Uterus (tissue), 4 donors: ENCODE results near the gene PHTF2. TPM values are rescaled to one million over a fixed set of nuclear protein-coding genes. Genes with fewer than 3 reads are reported as not detected.

ENCODE experiments used
- DNase-seq, 2 donors: peaks; one replicate each; pipeline ENCODE4 v3.0.0-alpha.2; 2019 to 2020
- H3K27ac ChIP-seq, 2 donors: fragments of 200-600 bp; sonication (generic); 1 replicate in 1 of 2; 2 replicates in 1 of 2; pipeline ENCODE4 v1.5.1; 2016 to 2018
- H3K27me3 ChIP-seq, 2 donors: fragments of 200-600 bp; sonication (generic); one replicate each; pipeline ENCODE4 v1.5.1; 2018 to 2019; ENCODE audit warnings: control low read depth in 1 of 2
- H3K36me3 ChIP-seq, 2 donors: fragments of 200-600 bp; sonication (generic); one replicate each; pipeline ENCODE4 v1.5.1; 2019; ENCODE audit warnings: control low read depth in 1 of 2
- H3K4me1 ChIP-seq, 2 donors: fragments of 200-600 bp; sonication (generic); one replicate each; pipeline ENCODE4 v1.5.1; 2018 to 2019; ENCODE audit warnings: control low read depth in 1 of 2
- H3K4me3 ChIP-seq, 2 donors: fragments of 200-600 bp; sonication (generic); 1 replicate in 1 of 2; 2 replicates in 1 of 2; pipeline ENCODE4 v1.5.1; 2018 to 2019; ENCODE audit warnings: mild to moderate bottlenecking in 1 of 2
- H3K9me3 ChIP-seq, 2 donors: fragments of 200-600 bp; sonication (generic); one replicate each; pipeline ENCODE4 v1.5.1; 2019; ENCODE audit warnings: control low read depth in 1 of 2
- CTCF ChIP-seq, 4 experiments: fragments of 200-600 bp in 2 of 4; fragments of 450-650 bp in 2 of 4; sonication (generic) in 2 of 4; IDR thresholded peaks; one replicate each; pipeline ENCODE4 v1.5.1; 2016 to 2019; ENCODE audit warnings: antibody characterized with exemption in 4 of 4, mild to moderate bottlenecking in 2 of 4, moderate library complexity in 1 of 4
- POLR2A ChIP-seq, 2 donors: fragments of 450-650 bp; IDR thresholded peaks; one replicate each; pipeline ENCODE4 v1.6.1; 2016; ENCODE audit warnings: antibody characterized with exemption in 2 of 2, mild to moderate bottlenecking in 1 of 2, moderate library complexity in 1 of 2
- intact Hi-C: fragments of 100-400 bp; cut with DNase I; formaldehyde crosslinking; loops from one replicate; pipeline ENCODE4 v1.15.1; 2023; ENCODE audit warnings: low total_unique reads
- total RNA-seq, 4 donors: library from RNA; depleted of rRNA in 3 of 4; stranded (reverse); fragments of >200 nt in 3 of 4; gene quantifications; one replicate each; pipeline versions ENCODE4 v1.1.0 to v1.2.4, GENCODE V29; 2014 to 2023
- donor health status: DM: yes; HTN: yes; CAD: no.

Gene PHTF2
- total RNA-seq, 4 donors from 2014 or later: 6.4 to 54.8 (median 24.7) TPM

GRCh38 chr7:77908664-77909063, 110.1 kb downstream of the PHTF2 start:
- TF ChIP-seq POLR2A (IDR thresholded peaks at IDR 0.05) (no peak), CTCF (IDR thresholded peaks at IDR 0.05) (no peak)
- Histone ChIP-seq H3K9me3 (no peaks in the 10 kb centered on the region), H3K27me3 (no peaks in the 10 kb centered on the region), H3K27ac (no peak overlapping the region), H3K36me3 (no peaks in the 10 kb centered on the region), H3K4me1 (no peaks in the 10 kb centered on the region), H3K4me3 (no peak overlapping the region)
- intact Hi-C loops: no loop called here
- no peak for DNase-seq

GRCh38 chr7:77910124-77910523, 111.6 kb downstream of the PHTF2 start:
- intact Hi-C loops: no loop called here
- H3K27me3 ChIP-seq: no peaks in the 10 kb centered on the region
- H3K27ac ChIP-seq: no peak overlapping the region
- no peak for DNase-seq
- H3K9me3 ChIP-seq: no peaks in the 10 kb centered on the region
- TF ChIP-seq POLR2A (IDR thresholded peaks at IDR 0.05) (no peak), CTCF (IDR thresholded peaks at IDR 0.05) (no peak)
- H3K4me1 ChIP-seq: no peaks in the 10 kb centered on the region
- no peaks in the 10 kb centered on the region for H3K36me3 ChIP-seq
- no peak overlapping the region for H3K4me3 ChIP-seq

- Histone ChIP-seq H3K36me3 (no peaks in the 10 kb centered on the region), H3K4me3 (no peak overlapping the region), H3K9me3 (no peaks in the 10 kb centered on the region), H3K27me3 (no peaks in the 10 kb centered on the region), H3K27ac (no peak overlapping the region), H3K4me1 (no peaks in the 10 kb centered on the region)
- no peak for DNase-seq
- no peak for TF ChIP-seq POLR2A (IDR thresholded peaks at IDR 0.05)
- intact Hi-C loops: no loop called here
Measured at GRCh38 chr7:77912293-77912692, 113.7 kb downstream of the PHTF2 start.

GRCh38 chr7:77913977-77914607, 115.5 kb downstream of the PHTF2 start:
- H3K27me3 ChIP-seq: no peaks in the 10 kb centered on the region

GRCh38 chr7:77917500-77918262, 119.1 kb downstream of the PHTF2 start:
- no peak overlapping the region for H3K27ac ChIP-seq

More at GRCh38 chr7:77913977-77914607, 115.5 kb downstream of the PHTF2 start:
- H3K36me3 ChIP-seq: no peaks in the 10 kb centered on the region
- no peak overlapping the region for H3K4me3 ChIP-seq
- H3K4me1 ChIP-seq: no peaks in the 10 kb centered on the region
- H3K27ac ChIP-seq: no peak overlapping the region
- TF ChIP-seq POLR2A (IDR thresholded peaks at IDR 0.05) (no peak), CTCF (IDR thresholded peaks at IDR 0.05) (no peak)
- no peak for DNase-seq
- no peaks in the 10 kb centered on the region for H3K9me3 ChIP-seq
- intact Hi-C loops: no loop called here

GRCh38 chr7:77918676-77919075, 120.1 kb downstream of the PHTF2 start:
- no peak overlapping the region for H3K27ac ChIP-seq
- no peaks in the 10 kb centered on the region for H3K4me1 ChIP-seq
- no peak overlapping the region for H3K4me3 ChIP-seq
- no peaks in the 10 kb centered on the region for H3K27me3 ChIP-seq
- H3K36me3 ChIP-seq: no peaks in the 10 kb centered on the region
- no peaks in the 10 kb centered on the region for H3K9me3 ChIP-seq
- TF ChIP-seq POLR2A (IDR thresholded peaks at IDR 0.05) (no peak), CTCF (IDR thresholded peaks at IDR 0.05) (no peak)
- DNase-seq: no peak
- intact Hi-C loops: no loop called here

More at GRCh38 chr7:77917500-77918262, 119.1 kb downstream of the PHTF2 start:
- Histone ChIP-seq H3K27me3 (no peaks in the 10 kb centered on the region), H3K36me3 (no peaks in the 10 kb centered on the region), H3K9me3 (no peaks in the 10 kb centered on the region), H3K4me3 (no peak overlapping the region), H3K4me1 (no peaks in the 10 kb centered on the region)
- no peak for DNase-seq
- intact Hi-C loops: no loop called here
- no peak for TF ChIP-seq POLR2A (IDR thresholded peaks at IDR 0.05)
